ENCODE data around the gene NEDD4L. TPM values are rescaled to one million over a fixed set of nuclear protein-coding genes. Genes with fewer than 3 reads are reported as not detected.

Gene NEDD4L
- polyA plus RNA-seq, 6 donors from 2014 or later, result 3.2 to 5.8 (median 3.5) TPM

DNA sequence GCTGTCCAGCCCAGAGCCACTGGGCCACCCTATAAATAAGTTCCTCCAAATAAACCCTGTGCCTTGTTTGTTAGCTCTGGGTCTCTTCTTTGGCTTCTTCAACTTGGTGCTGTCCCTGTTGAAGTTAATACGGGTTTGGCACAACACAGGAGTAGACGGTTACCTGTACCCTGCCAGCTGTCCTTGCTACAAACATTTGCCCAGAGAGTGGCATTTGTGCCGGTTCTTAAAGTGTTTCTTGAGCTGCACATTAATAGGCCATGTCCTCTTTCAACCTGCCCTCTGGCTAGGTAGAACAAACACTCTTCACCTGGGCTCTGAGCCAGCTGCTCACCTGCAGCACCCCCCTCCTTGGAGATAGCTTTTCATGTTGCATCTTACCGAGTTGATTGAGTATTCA lies 139.2 kb downstream of the NEDD4L start:
- DNase-seq, result no peak
- Mint-ChIP-seq H3K36me3 (no peaks in the 10 kb centered on the region), H3K4me1 (peaks cover 0 to 14% (median 4%) of the 10 kb centered on the region in 3 donors), H3K9me3 (no peaks in the 10 kb centered on the region), H3K27ac (no peak overlapping the region), H3K4me3 (no peak overlapping the region), H3K27me3 (peaks cover 0 to 5% (median 0%) of the 10 kb centered on the region in 3 donors)
- no peak for ATAC-seq (ENCODE audit: low read depth in 2 of 2)

GRCh38 chr18:58186258-58186948 lies 142.4 kb downstream of the NEDD4L start:
- DNase-seq (no peak), ATAC-seq (ENCODE audit: low read depth in 2 of 2) (no peak)
- peaks cover 0 to 6% (median 0%) of the 10 kb centered on the region in 3 donors for H3K27me3 Mint-ChIP-seq
- H3K4me3 Mint-ChIP-seq, result no peak overlapping the region
- H3K27ac Mint-ChIP-seq, result no peak overlapping the region
- no peaks in the 10 kb centered on the region for H3K36me3 Mint-ChIP-seq
- no peaks in the 10 kb centered on the region for H3K9me3 Mint-ChIP-seq
- H3K4me1 Mint-ChIP-seq, result peaks cover 0 to 6% (median 0%) of the 10 kb centered on the region in 3 donors

DNA sequence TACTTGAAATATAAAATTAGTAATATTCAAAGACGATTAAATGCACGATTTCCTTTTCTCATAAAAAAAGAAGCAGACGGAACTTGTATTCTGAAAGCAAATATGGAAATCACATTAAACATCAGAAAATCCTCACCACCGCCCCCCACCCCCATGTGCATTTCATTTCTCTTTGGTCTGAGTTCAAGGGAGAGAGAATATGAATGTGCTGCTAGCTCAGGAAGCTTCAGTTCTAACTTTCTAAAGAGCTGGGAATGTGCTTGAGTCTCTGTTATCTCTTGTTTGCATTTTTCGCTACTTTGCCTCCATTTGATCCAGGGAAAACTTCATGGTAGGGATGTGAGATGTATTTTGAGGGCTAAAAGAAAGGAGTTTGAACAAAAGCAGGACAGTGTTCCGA lies 143.6 kb downstream of the NEDD4L start:
- Mint-ChIP-seq H3K4me3 (no peak overlapping the region), H3K9me3 (no peaks in the 10 kb centered on the region), H3K27ac (no peak overlapping the region), H3K36me3 (no peaks in the 10 kb centered on the region), H3K27me3 (peaks cover 0 to 11% (median 0%) of the 10 kb centered on the region in 3 donors), H3K4me1 (peaks cover 0 to 6% (median 0%) of the 10 kb centered on the region in 3 donors)
- ATAC-seq (ENCODE audit: low read depth in 2 of 2) (no peak), DNase-seq (no peak)

GRCh38 chr18:58188996-58189395 lies 145.0 kb downstream of the NEDD4L start:
- no peak overlapping the region for H3K27ac Mint-ChIP-seq
- no peak for DNase-seq
- H3K27me3 Mint-ChIP-seq, result peaks cover 0 to 23% (median 5%) of the 10 kb centered on the region in 3 donors

GRCh38 chr18:58190842-58191530 lies 147.0 kb downstream of the NEDD4L start:
- Mint-ChIP-seq H3K4me1 (peaks cover 16 to 17% (median 16%) of the 10 kb centered on the region in 3 donors), H3K27me3 (peaks cover 3 to 31% (median 8%) of the 10 kb centered on the region in 3 donors), H3K27ac (no peak overlapping the region), H3K4me3 (no peak overlapping the region), H3K9me3 (no peaks in the 10 kb centered on the region), H3K36me3 (no peaks in the 10 kb centered on the region)
- ATAC-seq (ENCODE audit: low read depth in 2 of 2) (no peak), DNase-seq (no peak)

More at GRCh38 chr18:58188996-58189395, 145.0 kb downstream of the NEDD4L start:
- no peak for ATAC-seq (ENCODE audit: low read depth in 2 of 2)
- H3K4me3 Mint-ChIP-seq, result no peak overlapping the region
- no peaks in the 10 kb centered on the region for H3K9me3 Mint-ChIP-seq
- peaks cover 0 to 6% (median 0%) of the 10 kb centered on the region in 3 donors for H3K4me1 Mint-ChIP-seq
- no peaks in the 10 kb centered on the region for H3K36me3 Mint-ChIP-seq

GRCh38 chr18:58191626-58192025 lies 147.6 kb downstream of the NEDD4L start:
- Mint-ChIP-seq H3K36me3 (no peaks in the 10 kb centered on the region), H3K9me3 (no peaks in the 10 kb centered on the region), H3K4me1 (peaks cover 12 to 19% (median 18%) of the 10 kb centered on the region in 3 donors), H3K4me3 (no peak overlapping the region), H3K27me3 (peaks cover 5 to 31% (median 8%) of the 10 kb centered on the region in 3 donors), H3K27ac (no peak overlapping the region)
- ATAC-seq (ENCODE audit: low read depth in 2 of 2) (no peak), DNase-seq (no peak)

DNA sequence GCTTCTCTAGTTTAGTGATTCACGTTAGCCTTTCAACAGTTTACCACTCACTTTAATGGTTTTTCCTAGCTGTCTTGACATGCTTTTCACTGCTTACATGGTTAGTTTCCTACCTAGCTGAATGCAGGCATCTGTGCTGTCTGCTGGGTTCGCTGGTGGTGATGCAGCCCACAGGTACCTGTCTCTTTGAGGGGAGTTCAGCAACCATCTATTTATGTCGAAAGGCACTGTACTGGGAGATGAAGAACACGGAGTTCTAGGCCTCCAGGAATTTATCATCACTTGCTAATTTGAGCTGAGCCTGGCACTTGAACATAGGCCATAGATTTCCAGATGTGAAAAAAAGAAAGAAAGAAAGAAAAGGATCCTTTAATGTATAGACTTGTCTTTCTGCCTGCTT lies 148.5 kb downstream of the NEDD4L start:
- ATAC-seq (ENCODE audit: low read depth in 2 of 2), result no peak
- Mint-ChIP-seq H3K27me3 (peaks cover 5 to 31% (median 8%) of the 10 kb centered on the region in 3 donors), H3K9me3 (no peaks in the 10 kb centered on the region), H3K4me3 (peak overlapping the region in 1 of 8 donors; percentile 8), H3K27ac (no peak overlapping the region), H3K4me1 (peaks cover 12 to 19% (median 18%) of the 10 kb centered on the region in 3 donors), H3K36me3 (no peaks in the 10 kb centered on the region)
- no peak for DNase-seq

- Mint-ChIP-seq H3K4me3 (peak overlapping the region in 2 of 8 donors; percentile 62 to 75), H3K27me3 (peaks cover 5 to 31% (median 8%) of the 10 kb centered on the region in 3 donors), H3K36me3 (no peaks in the 10 kb centered on the region), H3K4me1 (peaks cover 12 to 19% (median 18%) of the 10 kb centered on the region in 3 donors), H3K9me3 (no peaks in the 10 kb centered on the region), H3K27ac (peak overlapping the region in 1 of 6 donors; percentile 13)
- ATAC-seq (ENCODE audit: low read depth in 2 of 2), result no peak
- DNase-seq, result no peak
Observed at GRCh38 chr18:58194028-58194427, 150.0 kb downstream of the NEDD4L start.

DNA sequence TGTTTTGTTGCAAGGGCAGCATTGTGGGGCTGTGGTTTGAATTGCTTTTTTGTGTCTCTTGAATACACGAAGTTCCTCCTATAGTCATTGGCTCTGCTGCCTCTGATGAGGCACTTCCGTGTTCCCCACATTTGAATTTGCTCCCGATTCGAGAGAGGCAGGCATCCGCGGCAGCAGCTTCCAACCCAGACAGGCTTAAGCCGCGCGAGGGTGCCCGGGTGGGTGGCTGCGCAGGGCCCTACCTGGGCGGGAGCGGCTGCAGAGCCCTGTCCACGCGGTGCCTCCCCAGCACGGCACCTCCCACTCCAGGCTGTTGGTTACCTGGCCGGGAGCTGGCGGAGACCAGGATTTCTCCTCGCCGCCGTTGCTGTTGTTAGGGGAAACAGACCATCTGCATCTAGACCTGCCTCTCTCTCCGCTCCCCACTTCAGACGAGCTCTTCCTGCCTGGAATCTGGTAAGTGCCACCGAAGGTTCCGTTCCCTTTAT lies 151.3 kb downstream of the NEDD4L start:
- H3K4me3 Mint-ChIP-seq, result peak overlapping the region; percentile 69 to 91 (median 80)
- peak overlapping the region in 2 of 6 donors; percentile 37 to 61 for H3K27ac Mint-ChIP-seq
- H3K4me1 Mint-ChIP-seq, result peaks cover 12 to 19% (median 18%) of the 10 kb centered on the region in 3 donors
- H3K36me3 Mint-ChIP-seq, result no peaks in the 10 kb centered on the region
- no peak for DNase-seq
- no peaks in the 10 kb centered on the region for H3K9me3 Mint-ChIP-seq
- peaks cover 5 to 25% (median 8%) of the 10 kb centered on the region in 3 donors for H3K27me3 Mint-ChIP-seq
- peak; percentile 58 to 64 for ATAC-seq (ENCODE audit: low read depth in 2 of 2)

- peaks cover 12 to 19% (median 18%) of the 10 kb centered on the region in 3 donors for H3K4me1 Mint-ChIP-seq
- peak overlapping the region in 1 of 6 donors; percentile 61 for H3K27ac Mint-ChIP-seq
- peaks cover 5 to 25% (median 8%) of the 10 kb centered on the region in 3 donors for H3K27me3 Mint-ChIP-seq
- ATAC-seq (ENCODE audit: low read depth in 2 of 2), result no peak
- H3K36me3 Mint-ChIP-seq, result no peaks in the 10 kb centered on the region
- no peaks in the 10 kb centered on the region for H3K9me3 Mint-ChIP-seq
- H3K4me3 Mint-ChIP-seq, result peak overlapping the region in 7 of 8 donors; percentile 63 to 84 (median 75)
- DNase-seq, result no peak
Observed at GRCh38 chr18:58196164-58196563, 152.1 kb downstream of the NEDD4L start.

- Mint-ChIP-seq H3K27me3 (peaks cover 5 to 25% (median 8%) of the 10 kb centered on the region in 3 donors), H3K4me3 (no peak overlapping the region), H3K9me3 (no peaks in the 10 kb centered on the region), H3K36me3 (no peaks in the 10 kb centered on the region), H3K4me1 (peaks cover 12 to 19% (median 18%) of the 10 kb centered on the region in 3 donors), H3K27ac (peak overlapping the region in 2 of 6 donors; percentile 12 to 77)
- ATAC-seq (ENCODE audit: low read depth in 2 of 2) (no peak), DNase-seq (no peak)
Observed at GRCh38 chr18:58196881-58197872, 153.2 kb downstream of the NEDD4L start.

DNA sequence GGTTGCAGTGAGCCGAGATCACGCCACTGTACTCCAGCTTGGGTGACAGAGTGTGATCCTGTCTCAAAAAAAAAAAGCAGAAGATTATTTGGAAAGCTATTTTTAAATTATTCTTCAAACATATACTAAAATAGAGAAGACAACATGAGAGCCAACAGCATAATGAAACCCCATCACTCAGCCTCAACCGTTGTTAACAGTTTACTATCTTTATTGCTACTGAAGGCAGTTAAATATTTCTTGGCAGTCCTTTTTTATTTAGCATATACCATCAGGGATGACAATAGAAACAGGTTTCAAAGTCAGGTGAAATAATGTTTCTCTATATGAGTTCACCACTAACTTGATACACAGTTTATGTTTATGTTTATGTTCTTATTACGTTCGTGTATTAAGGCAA lies 157.2 kb downstream of the NEDD4L start:
- Mint-ChIP-seq H3K27me3 (peaks cover 0 to 9% (median 0%) of the 10 kb centered on the region in 3 donors), H3K27ac (no peak overlapping the region), H3K9me3 (no peaks in the 10 kb centered on the region), H3K4me1 (no peaks in the 10 kb centered on the region), H3K4me3 (no peak overlapping the region), H3K36me3 (peaks cover 0 to 2% of the 10 kb centered on the region in 2 donors)
- no peak for DNase-seq
- ATAC-seq (ENCODE audit: low read depth in 2 of 2), result no peak

Data from naive B cell (primary cell).